Keratinocyte (primary cell): ENCODE data around the gene FGF8. TPM values are rescaled to one million over a fixed set of nuclear protein-coding genes. Genes with fewer than 3 reads are reported as not detected.
A peak's percentile ranks its signal among the peaks of the same experiment; 100 is the strongest.

Experiments
- DNase-seq: peaks from one replicate; pipeline ENCODE4 v3.0.0-alpha.2; 2011; ENCODE audit warnings: low read depth, missing footprints, low spot score
- FAIRE-seq: peaks from 2 replicates; lab custom pipeline; 2011; peaks lifted over from hg19 to GRCh38; lab: Jason Lieb, UNC
- H2AFZ ChIP-seq: 2 replicates; pipeline ENCODE4 v1.6.0; 2012; ENCODE audit warnings: low read length, control low read depth, inconsistent platforms; ENCODE audit not compliant: control insufficient read depth
- H3K27ac ChIP-seq: 2 replicates; pipeline ENCODE4 v1.5.1; 2011; ENCODE audit warnings: low read length; ENCODE audit not compliant: control insufficient read depth, insufficient read depth
- H3K27me3 ChIP-seq: 3 replicates; pipeline ENCODE4 v1.6.0; 2011; ENCODE audit warnings: low read length; ENCODE audit not compliant: control insufficient read depth, insufficient read depth; ENCODE audit errors: extremely low read depth
- H3K36me3 ChIP-seq, 2 experiments: 2 replicates in 1 of 2; 3 replicates in 1 of 2; pipeline ENCODE4 v1.5.1; 2011; ENCODE audit warnings: low read length in 2 of 2, mild to moderate bottlenecking in 1 of 2; ENCODE audit not compliant: control insufficient read depth in 2 of 2, insufficient read depth in 2 of 2; ENCODE audit errors: extremely low read depth in 1 of 2
- H3K4me1 ChIP-seq: 3 replicates; pipeline ENCODE4 v1.5.1; 2011; ENCODE audit warnings: low read length; ENCODE audit not compliant: control insufficient read depth, insufficient read depth; ENCODE audit errors: extremely low read depth
- H3K4me2 ChIP-seq: 3 replicates; pipeline ENCODE4 v1.6.0; 2011; ENCODE audit warnings: low read depth, low read length; ENCODE audit not compliant: control insufficient read depth, insufficient read depth; ENCODE audit errors: extremely low read depth
- H3K4me3 ChIP-seq, 3 experiments: fragments of 200-600 bp in 1 of 3; sonication (generic) in 1 of 3; 2 replicates in 2 of 3; 3 replicates in 1 of 3; pipeline ENCODE4 v1.5.1; 2011 to 2016; ENCODE audit warnings: low read length in 3 of 3, mild to moderate bottlenecking in 3 of 3, control low read depth in 2 of 3, inconsistent platforms in 1 of 3, low read depth in 1 of 3, mixed read lengths in 1 of 3, mixed run types in 1 of 3, moderate library complexity in 1 of 3; ENCODE audit not compliant: control insufficient read depth in 2 of 3, insufficient read depth in 2 of 3; ENCODE audit errors: extremely low read depth in 1 of 3
- H3K79me2 ChIP-seq: 2 replicates; pipeline ENCODE4 v1.6.0; 2012; ENCODE audit warnings: low read length; ENCODE audit not compliant: control insufficient read depth, insufficient read depth
- H3K9ac ChIP-seq: 3 replicates; pipeline ENCODE4 v1.6.0; 2011; ENCODE audit warnings: low read length; ENCODE audit not compliant: control insufficient read depth, insufficient read depth; ENCODE audit errors: extremely low read depth
- H3K9me1 ChIP-seq: 3 replicates; pipeline ENCODE4 v1.6.0; 2011; ENCODE audit warnings: low read length; ENCODE audit not compliant: control insufficient read depth, insufficient read depth; ENCODE audit errors: extremely low read depth
- H3K9me3 ChIP-seq: 2 replicates; pipeline ENCODE4 v1.5.1; 2012; ENCODE audit warnings: low read depth, low read length; ENCODE audit not compliant: control insufficient read depth
- H4K20me1 ChIP-seq: 3 replicates; pipeline ENCODE4 v1.6.0; 2011; ENCODE audit warnings: low read length; ENCODE audit not compliant: control insufficient read depth, insufficient read depth; ENCODE audit errors: extremely low read depth
- CTCF ChIP-seq, 3 experiments: IDR thresholded peaks in 1 of 3; conservative IDR thresholded peaks in 1 of 3; optimal IDR thresholded peaks in 1 of 3; 2 replicates in 2 of 3; 3 replicates in 1 of 3; pipeline versions ENCODE3 to v1.5.1; 2011; ENCODE audit warnings: low read length in 3 of 3, mild to moderate bottlenecking in 3 of 3, moderate library complexity in 2 of 3, control low read depth in 1 of 3, inconsistent platforms in 1 of 3; ENCODE audit not compliant: insufficient read depth in 2 of 3; ENCODE audit errors: extremely low read depth in 1 of 3
- EZH2 ChIP-seq: IDR thresholded peaks from one replicate; pipeline ENCODE4 v1.6.1; 2012; ENCODE audit warnings: inconsistent platforms, mild to moderate bottlenecking, low read length, moderate library complexity
- dilution Hi-C: fragments of 300-500 bp; cut with MboI; formaldehyde crosslinking; loops from one replicate; pipeline ENCODE4 v1.7.0; 2020; ENCODE audit warnings: low sequenced_read_pairs; ENCODE audit not compliant: extremely low pct_ligation_motif_present
- polyA plus RNA-seq, 5 experiments: library from polyadenylated mRNA; depleted of rRNA in 3 of 5; stranded (reverse) in 3 of 5; stranded (forward) in 1 of 5; unstranded in 1 of 5; fragments of >200 nt; gene quantifications; 1 replicate in 1 of 5; 2 replicates in 3 of 5; 3 replicates in 1 of 5; pipeline versions ENCODE4 v1.2.1 to v1.2.3, GENCODE V29; 2011 to 2012; ENCODE audit warnings: missing spikeins in 2 of 5, low read depth in 1 of 5, low replicate concordance in 1 of 5

FGF8 gene
- polyA plus RNA-seq, 1 donor (not counting 4 experiments of a cell fraction or from before 2014, with no cell fraction given), result not detected

- Histone ChIP-seq H3K4me3 (no peak overlapping the region), H3K27ac (no peak overlapping the region), H3K36me3 (peaks cover 14 to 16% of the 10 kb centered on the region in 2 experiments), H3K79me2 (peaks cover 11% of the 10 kb centered on the region), H4K20me1 (peaks cover 18% of the 10 kb centered on the region), H3K9ac (no peak overlapping the region), H2AFZ (no peak overlapping the region), H3K4me1 (peaks cover 51% of the 10 kb centered on the region), H3K9me1 (no peaks in the 10 kb centered on the region), H3K9me3 (no peaks in the 10 kb centered on the region), H3K27me3 (peaks cover 23% of the 10 kb centered on the region), H3K4me2 (peak overlapping the region; percentile 94)
- DNase-seq, result no peak
- dilution Hi-C loops, result no loop called here
- no peak for FAIRE-seq
- no peak for TF ChIP-seq EZH2
- TF ChIP-seq CTCF (optimal IDR thresholded peaks at IDR 0.05 in 1 of 3, IDR thresholded peaks at IDR 0.05 in 1 of 3, conservative IDR thresholded peaks at IDR 0.05 in 1 of 3; ENCODE audit: extremely low read depth in 1 of 3, insufficient read depth in 2 of 3, low read length in 3 of 3), result peak; percentile 87 to 94 (median 94)
Observed at GRCh38 chr10:101780818-101781654, 5.1 kb upstream of the FGF8 start.

GRCh38 chr10:101780187-101780817 lies 4.4 kb upstream of the FGF8 start:
- Histone ChIP-seq H3K9me3 (no peaks in the 10 kb centered on the region), H3K4me3 (peak overlapping the region in 1 of 3 experiments; percentile 43), H3K27me3 (peaks cover 26% of the 10 kb centered on the region), H3K27ac (no peak overlapping the region), H3K79me2 (peaks cover 11% of the 10 kb centered on the region), H3K4me2 (peak overlapping the region; percentile 78), H4K20me1 (peaks cover 18% of the 10 kb centered on the region), H2AFZ (no peak overlapping the region), H3K9me1 (no peaks in the 10 kb centered on the region), H3K4me1 (peaks cover 51% of the 10 kb centered on the region), H3K9ac (no peak overlapping the region), H3K36me3 (peaks cover 10% of the 10 kb centered on the region in 2 experiments)
- TF ChIP-seq EZH2 (no peak), CTCF (optimal IDR thresholded peaks at IDR 0.05 in 1 of 3, IDR thresholded peaks at IDR 0.05 in 1 of 3, conservative IDR thresholded peaks at IDR 0.05 in 1 of 3; ENCODE audit: extremely low read depth in 1 of 3, insufficient read depth in 2 of 3, low read length in 3 of 3) (no peak)
- no peak for DNase-seq
- FAIRE-seq, result no peak
- dilution Hi-C loops, result no loop called here
